B cell (primary cell): ENCODE results near the gene ZNF606. TPM values are rescaled to one million over a fixed set of nuclear protein-coding genes. Genes with fewer than 3 reads are reported as not detected.

Experiments used
- ATAC-seq: fragments of 200-7000 bp; cut with Tn5 transposase; one replicate; pipeline ENCODE4 v1.10.0; 2021; ENCODE audit warnings: low read depth, mild to moderate bottlenecking, moderate number of reproducible peaks, moderate library complexity
- CTCF ChIA-PET: fragments of 350-600 bp; sonication (Branson Sonifier 250); formaldehyde crosslinking; loops from one replicate; lab custom pipeline; 2021; ENCODE audit warnings: antibody characterized with exemption, inconsistent platforms; lab: Charles Lee
- POLR2A ChIA-PET: fragments of 350-600 bp; sonication (Branson Sonifier 250); formaldehyde crosslinking; loops from one replicate; lab custom pipeline; 2021; ENCODE audit warnings: antibody characterized with exemption; lab: Charles Lee
- DNase-seq: peaks from one replicate; pipeline ENCODE4 v3.0.0; 2013
- H2AFZ ChIP-seq: 2 replicates; pipeline ENCODE4 v1.6.1; 2012; ENCODE audit warnings: mild to moderate bottlenecking, low read depth, low read length; ENCODE audit not compliant: insufficient read depth, poor library complexity, severe bottlenecking
- H3K27ac ChIP-seq, 2 donors: 1 replicate in 1 of 2; 2 replicates in 1 of 2; pipeline ENCODE4 v1.5.1; 2012 to 2013; ENCODE audit warnings: low read length in 2 of 2, mild to moderate bottlenecking in 2 of 2, moderate library complexity in 1 of 2
- H3K27me3 ChIP-seq, 4 experiments: fragments of 200-600 bp in 1 of 4; sonication (generic) in 1 of 4; replicated peaks in 1 of 4; 1 replicate in 2 of 4; 2 replicates in 2 of 4; pipeline versions ENCODE4 v1.6.1 to v1.7.0; 2013 to 2016; ENCODE audit warnings: low read length in 3 of 4, mild to moderate bottlenecking in 2 of 4, mixed read lengths in 1 of 4, moderate library complexity in 1 of 4; ENCODE audit not compliant: insufficient read depth in 4 of 4, control insufficient read depth in 3 of 4; ENCODE audit errors: control extremely low read depth in 1 of 4
- H3K36me3 ChIP-seq, 2 experiments: replicated peaks in 1 of 2; 1 replicate in 1 of 2; 2 replicates in 1 of 2; pipeline versions ENCODE4 v1.6.1 to v1.7.1; 2013; ENCODE audit warnings: low read length in 1 of 2; ENCODE audit not compliant: insufficient read depth in 2 of 2, control insufficient read depth in 1 of 2; ENCODE audit errors: control extremely low read depth in 1 of 2, extremely low read depth in 1 of 2
- H3K4me1 ChIP-seq, 2 donors: fragments of 200-600 bp in 1 of 2; sonication (generic) in 1 of 2; 1 replicate in 1 of 2; 2 replicates in 1 of 2; pipeline versions ENCODE4 v1.5.1 to v1.6.1; 2013 to 2017; ENCODE audit warnings: low read length in 2 of 2; ENCODE audit not compliant: control insufficient read depth in 2 of 2, insufficient read depth in 2 of 2
- H3K4me2 ChIP-seq: replicated peaks from 2 replicates; pipeline ENCODE3; 2012; ENCODE audit warnings: mild to moderate bottlenecking, low read depth, low read length; ENCODE audit not compliant: poor library complexity, severe bottlenecking
- H3K4me3 ChIP-seq, 5 experiments: fragments of 200-600 bp in 1 of 5; sonication (generic) in 1 of 5; 1 replicate in 3 of 5; 2 replicates in 2 of 5; pipeline versions ENCODE4 v1.5.1 to v1.7.0; 2011 to 2016; ENCODE audit warnings: low read length in 4 of 5, mild to moderate bottlenecking in 4 of 5, low read depth in 2 of 5, control low read depth in 1 of 5, moderate library complexity in 1 of 5; ENCODE audit not compliant: insufficient read depth in 1 of 5; ENCODE audit errors: control extremely low read depth in 1 of 5, extremely low read depth in 1 of 5
- H3K79me2 ChIP-seq: fragments of 200-600 bp; sonication (generic); one replicate; pipeline ENCODE4 v1.6.0; 2016; ENCODE audit warnings: low read length; ENCODE audit not compliant: control insufficient read depth, insufficient read depth
- H3K9ac ChIP-seq: fragments of 200-600 bp; sonication (generic); 2 replicates; pipeline ENCODE4 v1.6.1; 2017; ENCODE audit warnings: mild to moderate bottlenecking, low read length, moderate library complexity
- H3K9me3 ChIP-seq, 3 donors: one replicate each; pipeline versions ENCODE4 v1.6.1 to v1.7.1; 2013; ENCODE audit warnings: low read length in 2 of 3; ENCODE audit not compliant: control insufficient read depth in 2 of 3, insufficient read depth in 1 of 3; ENCODE audit errors: control extremely low read depth in 1 of 3
- H4K20me1 ChIP-seq: 2 replicates; pipeline ENCODE4 v1.6.0; 2012; ENCODE audit warnings: mild to moderate bottlenecking, low read length; ENCODE audit not compliant: insufficient read depth, control insufficient read depth, poor library complexity, severe bottlenecking
- H3K27ac Mint-ChIP-seq: one replicate; pipeline ENCODE4 v1.8.0; 2021; ENCODE audit warnings: mixed read lengths
- H3K27me3 Mint-ChIP-seq: one replicate; pipeline ENCODE4 v1.8.0; 2021; ENCODE audit warnings: mixed read lengths
- H3K4me1 Mint-ChIP-seq: one replicate; pipeline ENCODE4 v1.8.0; 2021; ENCODE audit warnings: mixed read lengths
- H3K4me3 Mint-ChIP-seq: one replicate; pipeline ENCODE4 v1.8.0; 2021; ENCODE audit warnings: mixed read lengths
- H3K9me3 Mint-ChIP-seq: one replicate; pipeline ENCODE4 v1.8.0; 2022; ENCODE audit warnings: mixed read lengths; ENCODE audit not compliant: insufficient read depth
- CTCF ChIP-seq: fragments of 200-600 bp; IDR thresholded peaks from one replicate; pipeline ENCODE4 v1.8.0; 2022; ENCODE audit warnings: antibody characterized with exemption, mild to moderate bottlenecking
- EZH2 ChIP-seq: IDR thresholded peaks from 2 replicates; pipeline ENCODE4 v1.6.1; 2012; ENCODE audit warnings: borderline replicate concordance, low read depth, mild to moderate bottlenecking, moderate library complexity, low read length; ENCODE audit not compliant: insufficient read depth, poor library complexity, severe bottlenecking
- WGBS: methylation state at CpG from one replicate; pipeline ENCODE4 v1.1.5; 2013; ENCODE audit warnings: missing lambda C conversion rate; ENCODE audit not compliant: insufficient coverage; 5-methylcytosine and 5-hydroxymethylcytosine counted together
- intact Hi-C: fragments of 100-400 bp; cut with micrococcal nuclease; formaldehyde crosslinking; loops from one replicate; pipeline ENCODE4 v1.10.0; 2022
- polyA plus RNA-seq: library from polyadenylated mRNA; depleted of rRNA; stranded (reverse); fragments of >200 nt; gene quantifications from 2 replicates; pipeline ENCODE4 v1.2.3, GENCODE V29; 2012
- total RNA-seq, 2 donors: library from RNA; stranded (reverse); fragments of 120-200 nt in 1 of 2; gene quantifications; 1 replicate in 1 of 2; 2 replicates in 1 of 2; pipeline versions ENCODE4 v1.2.3 to v1.2.4, GENCODE V29; 2013 to 2022

Gene ZNF606
- total and polyA plus RNA-seq, 2 donors (not counting 1 experiment from before 2014, with no cell fraction given): 11.5 to 48.4 TPM

GRCh38 chr19:58022283-58022660 lies 19.7 kb upstream of the ZNF606 start:
- no peak overlapping the region for H2AFZ ChIP-seq
- H3K36me3 ChIP-seq: no peaks in the 10 kb centered on the region
- no peak for ATAC-seq
- H3K4me2 ChIP-seq: no peak overlapping the region
- intact Hi-C loops: loop anchor here (1.0 to 5.0 kb wide), 2 partner anchors 75 to 128 kb away; partner anchors contain the start of genes ZNF329 and ZSCAN18
- peaks cover 4% of the 10 kb centered on the region for H3K9me3 Mint-ChIP-seq
- H4K20me1 ChIP-seq: no peaks in the 10 kb centered on the region
- H3K4me3 Mint-ChIP-seq: no peak overlapping the region
- peaks cover 0 to 52% (median 0%) of the 10 kb centered on the region in 3 donors for H3K9me3 ChIP-seq
- H3K9ac ChIP-seq: no peak overlapping the region
- ChIA-PET POLR2A (interaction anchor here (0.8 to 1.2 kb wide), 2 partner anchors 132 to 135 kb away, joined by 3 to 5 read pairs; no protein-coding TSS in a partner anchor), CTCF (interaction anchor here (0.5 to 1.4 kb wide), 9 partner anchors 8 to 919 kb away, joined by 3 to 7 read pairs (median 4); partner anchors contain the start of genes ZNF329 and ZNF606)
- H3K27me3 ChIP-seq: peaks cover 0 to 7% (median 0%) of the 10 kb centered on the region in 4 experiments
- no peaks in the 10 kb centered on the region for H3K79me2 ChIP-seq
- no peaks in the 10 kb centered on the region for H3K4me1 ChIP-seq
- no peak overlapping the region for H3K27ac ChIP-seq
- no peak overlapping the region for H3K4me3 ChIP-seq
- peaks cover 3% of the 10 kb centered on the region for H3K4me1 Mint-ChIP-seq
- TF ChIP-seq CTCF (no peak), EZH2 (no peak)
- DNase-seq: no peak
- no peak overlapping the region for H3K27ac Mint-ChIP-seq
- 82% methylated on average over 4 of the region's 4 CpGs for whole genome bisulfite sequencing
- no peaks in the 10 kb centered on the region for H3K27me3 Mint-ChIP-seq

GRCh38 chr19:58021541-58022282 lies 19.1 kb upstream of the ZNF606 start:
- Histone ChIP-seq H3K27me3 (peaks cover 0 to 7% (median 0%) of the 10 kb centered on the region in 4 experiments), H3K27ac (no peak overlapping the region), H3K9me3 (peaks cover 0 to 54% (median 0%) of the 10 kb centered on the region in 3 donors), H3K4me2 (no peak overlapping the region), H3K4me3 (no peak overlapping the region), H4K20me1 (no peaks in the 10 kb centered on the region), H2AFZ (peak overlapping the region; percentile 48), H3K79me2 (no peaks in the 10 kb centered on the region), H3K36me3 (no peaks in the 10 kb centered on the region), H3K4me1 (no peaks in the 10 kb centered on the region), H3K9ac (no peak overlapping the region)
- H3K4me3 Mint-ChIP-seq: no peak overlapping the region
- POLR2A ChIA-PET: interaction anchor here (0.8 to 1.2 kb wide), 2 partner anchors 132 to 135 kb away, joined by 3 to 5 read pairs; no protein-coding TSS in a partner anchor
- peaks cover 4% of the 10 kb centered on the region for H3K9me3 Mint-ChIP-seq
- peak; percentile 83 for DNase-seq
- ATAC-seq: peak; percentile 99
- intact Hi-C loops: loop anchor here (1.0 to 5.0 kb wide), 2 partner anchors 76 to 129 kb away; partner anchors contain the start of genes ZNF329 and ZSCAN18
- CTCF ChIA-PET: interaction anchor here (0.5 to 1.4 kb wide), 9 partner anchors 9 to 919 kb away, joined by 3 to 7 read pairs (median 4); partner anchors contain the start of genes ZNF329 and ZNF606
- no peak overlapping the region for H3K27ac Mint-ChIP-seq
- 66% methylated on average over 26 of the region's 30 CpGs for WGBS
- peaks cover 3% of the 10 kb centered on the region for H3K4me1 Mint-ChIP-seq
- no peaks in the 10 kb centered on the region for H3K27me3 Mint-ChIP-seq
- TF ChIP-seq EZH2: no peak
- TF ChIP-seq CTCF: peak; percentile 59
